HG03159 (cell line): Measurements from ENCODE around the gene RAET1L.
"Not testable (repeated sequence)": the region's sequence is repeated elsewhere in the genome, so short reads cannot be mapped to it uniquely, and the experiment has no call there.

Source experiments
- ATAC-seq: cut with Tn5 transposase; IDR thresholded peaks from one replicate; pipeline ENCODE4 v1.9.1; 2021; ENCODE audit warnings: mild to moderate bottlenecking, moderate library complexity; ENCODE audit not compliant: unreplicated experiment

RAET1L gene

DNA sequence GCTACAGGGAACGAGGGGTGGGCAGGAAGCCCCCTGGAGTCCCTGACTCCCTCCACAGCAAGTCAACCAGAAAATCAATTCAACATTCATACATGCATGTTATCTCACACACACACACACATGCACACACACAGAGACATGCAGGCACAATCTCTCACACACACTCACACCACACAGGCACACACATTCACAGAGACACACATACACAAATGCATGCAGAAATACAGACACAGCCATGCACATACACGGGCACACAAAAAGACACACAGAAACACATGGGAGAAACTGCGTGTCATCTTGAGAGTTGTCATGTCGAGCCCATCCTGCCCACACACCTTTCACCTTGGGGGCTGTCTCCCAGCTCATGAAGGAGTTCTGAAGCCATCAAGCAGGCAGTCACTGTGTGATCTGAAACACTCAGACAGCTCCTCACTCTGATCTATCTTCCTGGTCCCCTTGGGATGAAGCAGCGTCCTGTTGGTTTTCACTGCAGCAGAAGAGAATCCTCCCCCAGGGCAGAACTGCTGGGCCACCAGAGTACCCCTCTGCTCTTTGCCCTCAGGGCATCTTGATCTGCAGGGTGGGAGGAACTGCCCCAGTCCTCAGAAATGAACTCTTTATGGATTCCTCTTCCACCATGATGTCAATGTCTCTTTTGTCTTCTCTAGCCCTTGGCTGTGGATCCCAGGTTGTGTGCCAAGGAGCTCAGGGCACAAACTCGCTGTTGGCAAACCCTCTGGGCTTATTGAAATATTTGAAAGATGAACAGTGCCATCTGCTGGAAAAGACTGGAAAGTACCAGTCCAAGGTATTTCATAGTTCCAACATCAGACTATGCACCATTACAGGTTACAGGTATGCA lies 8.8 kb downstream of the RAET1L start:
- peak; percentile 68 for ATAC-seq

DNA sequence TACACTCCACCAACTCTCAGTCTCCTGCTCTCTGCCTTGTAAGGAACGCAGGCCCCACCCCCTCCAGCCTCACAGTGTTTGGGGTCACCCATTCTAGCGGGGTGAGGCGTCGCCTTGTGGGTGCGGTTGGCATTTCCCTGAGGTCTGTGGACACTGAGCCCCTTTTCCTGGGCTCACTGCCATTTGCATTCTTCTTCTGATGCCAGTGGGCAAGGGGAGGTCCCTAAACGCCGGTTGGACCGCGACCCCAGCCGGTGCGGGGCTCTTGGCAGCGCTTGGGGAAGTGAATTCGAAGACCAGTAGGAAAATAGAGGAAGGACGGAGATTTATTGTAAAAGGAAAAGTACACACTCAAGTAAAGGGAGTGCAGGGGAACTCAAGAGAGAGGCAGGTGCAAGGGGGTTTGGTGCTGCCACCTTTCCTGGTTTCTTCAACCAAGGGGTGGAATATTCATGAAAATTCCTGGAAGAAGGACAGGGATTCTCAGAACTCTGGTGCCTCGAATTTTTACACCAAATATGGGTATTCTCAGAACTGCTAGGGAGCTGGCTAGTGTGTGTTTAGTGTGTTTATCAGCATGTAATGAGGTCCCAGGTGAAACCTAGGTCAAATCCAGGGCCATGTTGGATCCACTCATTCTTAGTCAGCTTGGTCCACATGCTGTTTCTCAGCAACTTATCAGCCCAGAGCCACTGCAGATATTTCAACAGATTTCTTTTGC lies 9.9 kb downstream of the RAET1L start:
- ATAC-seq, result not testable (repeated sequence)

- ATAC-seq, result not testable (repeated sequence)
Measured at GRCh38 chr6:150014623-150015280, 10.6 kb downstream of the RAET1L start.

- not testable (repeated sequence) for ATAC-seq
Measured at GRCh38 chr6:150013785-150014622, 11.3 kb downstream of the RAET1L start.

- ATAC-seq, result not testable (repeated sequence)
Measured at GRCh38 chr6:150012846-150013784, 12.2 kb downstream of the RAET1L start.

GRCh38 chr6:150008588-150008987 lies 16.7 kb downstream of the RAET1L start:
- ATAC-seq, result no peak

GRCh38 chr6:150006961-150007464 lies 18.3 kb downstream of the RAET1L start:
- no peak for ATAC-seq

DNA sequence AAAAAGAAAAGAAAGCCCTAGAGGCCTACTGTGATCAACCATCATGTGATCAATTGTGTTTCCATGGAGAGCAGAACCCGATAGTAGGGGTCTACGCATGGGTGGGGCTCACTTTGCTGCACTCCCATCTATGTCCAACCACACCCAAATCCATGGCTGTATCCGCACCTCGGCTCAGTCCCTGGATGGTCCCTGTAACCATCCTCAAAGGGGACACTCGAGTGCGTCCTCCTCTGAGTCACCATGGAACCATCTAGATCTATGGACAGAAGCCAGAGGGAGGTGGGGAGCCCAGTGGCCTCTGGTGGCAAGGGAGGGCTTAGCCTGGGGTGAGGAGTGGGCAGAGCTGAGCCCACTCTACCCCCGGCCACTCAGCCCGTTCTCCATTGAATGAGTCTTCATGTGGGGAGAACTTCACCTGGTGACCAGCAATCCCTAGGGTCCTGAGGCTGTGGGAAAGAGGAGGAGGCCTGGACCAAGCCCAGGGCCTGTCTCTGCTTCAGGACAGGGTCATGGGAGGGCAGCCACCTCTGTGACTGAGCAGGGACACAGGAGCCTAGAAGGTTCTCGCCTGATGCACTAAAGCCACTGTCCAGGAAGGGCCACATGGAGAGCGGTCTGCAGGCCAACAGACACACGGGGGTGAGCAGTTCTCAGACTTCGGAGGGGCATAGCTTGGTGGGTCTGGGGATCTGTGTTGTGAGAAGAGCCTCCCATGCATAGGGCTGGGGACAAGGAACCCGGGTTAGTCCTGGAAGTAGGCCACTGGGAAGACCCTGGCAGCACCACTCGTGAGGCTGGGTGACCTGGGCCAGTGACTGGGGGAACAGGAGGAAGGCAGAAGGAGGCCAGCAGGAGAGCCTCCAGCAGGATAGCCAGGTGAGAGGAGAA lies 19.3 kb downstream of the RAET1L start:
- ATAC-seq, result no peak

- peak; percentile 59 for ATAC-seq
Measured at GRCh38 chr6:150004783-150005717, 20.3 kb downstream of the RAET1L start.

GRCh38 chr6:150004101-150004782 lies 21.1 kb downstream of the RAET1L start:
- peak; percentile 28 for ATAC-seq

- not testable (repeated sequence) for ATAC-seq
Measured at GRCh38 chr6:150003599-150003998, 21.7 kb downstream of the RAET1L start.

GRCh38 chr6:150002710-150003109 lies 22.6 kb downstream of the RAET1L start:
- ATAC-seq, result no peak

- ATAC-seq, result no peak
Measured at GRCh38 chr6:150001295-150002008, 23.9 kb downstream of the RAET1L start.

GRCh38 chr6:149999636-150000035 lies 25.7 kb downstream of the RAET1L start:
- ATAC-seq, result no peak

DNA sequence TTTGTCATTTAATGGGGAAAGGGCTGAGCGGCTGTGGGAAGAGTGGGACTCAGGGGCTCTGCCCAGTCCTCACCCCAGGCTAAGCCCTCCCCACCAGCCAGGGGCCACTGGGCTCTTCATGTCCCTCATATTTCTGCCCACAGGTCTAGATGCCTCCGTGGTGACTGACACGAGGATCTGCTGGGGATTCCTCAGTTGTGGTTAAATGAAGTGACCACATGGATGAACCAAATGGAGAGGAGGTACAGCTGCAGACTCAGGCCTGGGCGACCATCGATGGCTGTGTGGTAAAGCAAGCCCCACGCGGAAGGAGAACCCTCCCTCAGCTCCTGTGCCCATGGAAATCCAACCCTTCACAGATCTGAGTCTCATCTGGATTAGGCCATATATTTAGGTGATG lies 29.4 kb downstream of the RAET1L start:
- ATAC-seq, result no peak

- no peak for ATAC-seq
Measured at GRCh38 chr6:149995235-149995750, 30.0 kb downstream of the RAET1L start.
